K562 (cell line): ENCODE results near the gene ADNP2. TPM values are rescaled to one million over a fixed set of nuclear protein-coding genes. Genes with fewer than 3 reads are reported as not detected.

Experiments used
- ADNP ChIP-seq: fragments of 200-800 bp; sonication (Bioruptor generic); IDR thresholded peaks from 2 replicates; pipeline ENCODE4 v1.6.1; 2016; ENCODE audit warnings: missing genetic modification characterization, missing compliant biosample characterization
- ELK1 ChIP-seq: sonication (generic); formaldehyde crosslinking; IDR thresholded peaks from 2 replicates; pipeline ENCODE4 v1.8.1; 2022; ENCODE audit warnings: missing genetic modification reagents
- FOXJ2 ChIP-seq: fragments of 200-800 bp; sonication (Bioruptor generic); IDR thresholded peaks from 2 replicates; pipeline ENCODE4 v1.6.1; 2016; ENCODE audit warnings: missing genetic modification characterization, missing compliant biosample characterization
- GATAD2A ChIP-seq: fragments of 450-650 bp; IDR thresholded peaks from 2 replicates; pipeline ENCODE4 v1.6.1; 2017
- RERE ChIP-seq: sonication (generic); formaldehyde crosslinking; IDR thresholded peaks from 2 replicates; pipeline ENCODE4 v1.8.0; 2023; ENCODE audit warnings: missing genetic modification reagents, mild to moderate bottlenecking, borderline replicate concordance
- SMAD3 ChIP-seq: fragments of 450-650 bp; formaldehyde crosslinking; conservative IDR thresholded peaks from 2 replicates; pipeline ENCODE4 v1.4.0; 2020; ENCODE audit warnings: mild to moderate bottlenecking
- ZBTB43 ChIP-seq: sonication (generic); formaldehyde crosslinking; IDR thresholded peaks from 2 replicates; pipeline ENCODE4 v1.8.0; 2023; ENCODE audit warnings: mild to moderate bottlenecking, missing genetic modification reagents
- ZBTB8A ChIP-seq: fragments of 450-650 bp; IDR thresholded peaks from 2 replicates; pipeline ENCODE4 v1.6.1; 2018; ENCODE audit warnings: mild to moderate bottlenecking, moderate library complexity; ENCODE audit not compliant: partially characterized antibody
- ZNF197 ChIP-seq: fragments of 200-800 bp; sonication (Bioruptor generic); IDR thresholded peaks from 2 replicates; pipeline ENCODE4 v1.6.1; 2016; ENCODE audit warnings: low read depth, missing genetic modification characterization, missing compliant biosample characterization
- polyA plus RNA-seq, 8 experiments: library from polyadenylated mRNA; depleted of rRNA in 4 of 8; stranded (reverse) in 5 of 8; unstranded in 3 of 8; fragments of >200 nt; fragmentation: Nextera tagmentation in 2 of 8; fragmentation: Illumina TruSeq in 1 of 8; extraction: Ambion mirVana in 2 of 8; extraction: Trizol in 1 of 8; gene quantifications; 2 replicates each; pipeline versions ENCODE4 v1.2.1 to v1.2.3, GENCODE V29; 2011 to 2014; ENCODE audit warnings: inconsistent platforms in 1 of 8, missing spikeins in 1 of 8
- total RNA-seq, 7 experiments: library from RNA; depleted of rRNA in 6 of 7; stranded (reverse); fragments of >200 nt in 6 of 7; fragmentation: Illumina TruSeq in 2 of 7; extraction: Trizol in 2 of 7; gene quantifications; 2 replicates each; pipeline versions ENCODE4 v1.2.1 to v1.2.3, GENCODE V29; 2011 to 2021; ENCODE audit warnings: low replicate concordance in 1 of 7

ADNP2 gene
- total and polyA plus RNA-seq, 9 of the 15 experiments (the other 6 are each of a cell fraction or from before 2014, with no cell fraction given) = 5.8 to 24.3 (median 16.0) TPM

GRCh38 chr18:80086281-80086680, 22.8 kb upstream of the ADNP2 start (continued):
- TF ChIP-seq RERE (CRISPR knock-in tag) (no peak), ADNP (tag) (no peak), ELK1 (CRISPR knock-in tag) (no peak), ZBTB43 (CRISPR knock-in tag) (no peak), ZNF197 (no peak), FOXJ2 (no peak), SMAD3 (no peak), GATAD2A (no peak), ZBTB8A (no peak)
